OCI-LY7 (cell line): Measurements from ENCODE around the gene TPT1.
"Not testable (repeated sequence)": the region's sequence is repeated elsewhere in the genome, so short reads cannot be mapped to it uniquely, and the experiment has no call there.

Experiments
- CTCF ChIP-seq: fragments of 200-600 bp; sonication (generic); conservative IDR thresholded peaks from 2 replicates; pipeline ENCODE4 v1.5.1; 2014; ENCODE audit warnings: mild to moderate bottlenecking, antibody characterized with exemption, low read length, moderate library complexity, mixed read lengths
- EZH2phosphoT487 ChIP-seq: fragments of 200-600 bp; sonication (generic); IDR thresholded peaks from 2 replicates; pipeline ENCODE4 v1.6.1; 2018; ENCODE audit warnings: low read depth, borderline replicate concordance, mild to moderate bottlenecking, mixed run types, antibody characterized with exemption, low read length, moderate library complexity, mixed read lengths

GRCh38 chr13:45378786-45379185, 37.8 kb upstream of the TPT1 start:
- TF ChIP-seq CTCF, EZH2phosphoT487: not testable (repeated sequence)
